Mesodermal cell (in vitro differentiated cells): Measurements from ENCODE around the gene OR1C1. TPM values are rescaled to one million over a fixed set of nuclear protein-coding genes. Genes with fewer than 3 reads are reported as not detected.
A peak's percentile ranks its signal among the peaks of the same experiment; 100 is the strongest.
"Not testable (repeated sequence)": the region's sequence is repeated elsewhere in the genome, so short reads cannot be mapped to it uniquely, and the experiment has no call there.

Experiments used
- H3K27ac ChIP-seq: 2 replicates; pipeline ENCODE4 v1.7.0; 2013; ENCODE audit warnings: mild to moderate bottlenecking, low read depth, low read length, moderate library complexity; ENCODE audit not compliant: severe bottlenecking
- H3K36me3 ChIP-seq: 2 replicates; pipeline ENCODE4 v1.7.1; 2013; ENCODE audit warnings: mild to moderate bottlenecking, low read length, moderate library complexity; ENCODE audit not compliant: control insufficient read depth, insufficient read depth
- H3K4me1 ChIP-seq: one replicate; pipeline ENCODE4 v1.7.1; 2013; ENCODE audit warnings: mild to moderate bottlenecking, low read length; ENCODE audit not compliant: insufficient read depth, control insufficient read depth, poor library complexity, severe bottlenecking
- H3K4me3 ChIP-seq: 2 replicates; pipeline ENCODE4 v1.7.0; 2013; ENCODE audit warnings: low read length, control low read depth, mild to moderate bottlenecking; ENCODE audit not compliant: insufficient read depth, poor library complexity, severe bottlenecking; ENCODE audit errors: extremely low read depth
- H3K9me3 ChIP-seq: 2 replicates; pipeline ENCODE4 v1.7.1; 2013; ENCODE audit warnings: mild to moderate bottlenecking, low read length, moderate library complexity; ENCODE audit not compliant: control insufficient read depth
- WGBS, 2 experiments: methylation state at CpG; one replicate each; pipeline ENCODE4 v1.1.5; 2013; ENCODE audit warnings: missing lambda C conversion rate in 2 of 2; ENCODE audit not compliant: insufficient coverage in 2 of 2; 5-methylcytosine and 5-hydroxymethylcytosine counted together
- polyA plus RNA-seq, 2 experiments: library from polyadenylated mRNA; stranded (reverse); fragments of 50-300 nt; gene quantifications; one replicate each; pipeline ENCODE4 v1.2.3, GENCODE V29; 2013

OR1C1 gene, protein sequence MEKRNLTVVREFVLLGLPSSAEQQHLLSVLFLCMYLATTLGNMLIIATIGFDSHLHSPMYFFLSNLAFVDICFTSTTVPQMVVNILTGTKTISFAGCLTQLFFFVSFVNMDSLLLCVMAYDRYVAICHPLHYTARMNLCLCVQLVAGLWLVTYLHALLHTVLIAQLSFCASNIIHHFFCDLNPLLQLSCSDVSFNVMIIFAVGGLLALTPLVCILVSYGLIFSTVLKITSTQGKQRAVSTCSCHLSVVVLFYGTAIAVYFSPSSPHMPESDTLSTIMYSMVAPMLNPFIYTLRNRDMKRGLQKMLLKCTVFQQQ
- polyA plus RNA-seq (2013, experiment 1 of 2), result not detected
- not detected for polyA plus RNA-seq (2013, experiment 2 of 2)

DNA sequence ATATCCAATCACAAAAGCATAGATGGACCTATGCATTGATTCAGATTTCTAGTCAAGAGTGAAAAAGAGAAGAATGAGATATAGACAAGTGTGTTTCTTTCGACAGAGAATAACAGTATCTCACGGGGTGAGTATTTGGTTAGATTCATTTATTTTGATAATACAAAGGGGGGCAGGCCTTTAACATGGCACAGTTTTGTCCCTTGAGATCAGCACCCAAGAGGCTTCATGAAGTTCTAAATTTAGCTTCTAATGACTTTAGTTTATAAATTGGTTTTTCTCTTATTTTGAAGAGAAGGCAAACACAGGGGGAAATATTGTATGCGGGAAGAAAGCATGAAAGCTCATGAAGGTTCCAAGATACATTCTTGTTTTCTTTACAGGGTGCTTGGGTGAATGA lies at the start of gene OR1C1:
OR1C1 (minus strand) TSS at position 101 of the 400 bp plus-strand sequence. CDS start 2,150 bp downstream, outside the sequence.
- Histone ChIP-seq H3K36me3 (no peaks in the 10 kb centered on the region), H3K9me3 (peaks cover 10% of the 10 kb centered on the region), H3K4me1 (no peaks in the 10 kb centered on the region), H3K27ac (no peak within 1 kb of the TSS), H3K4me3 (no peak within 1 kb of the TSS)
- WGBS, 2 experiments, result 70 to 86% methylated on average over 1 to 2 of the region's 3 CpGs

- Histone ChIP-seq H3K9me3 (peaks cover 24% of the 10 kb centered on the region), H3K4me1 (no peaks in the 10 kb centered on the region), H3K4me3 (no peak overlapping the region), H3K27ac (no peak overlapping the region), H3K36me3 (no peaks in the 10 kb centered on the region)
- 0 to 50% methylated on average over 1 to 2 of the region's 2 CpGs for WGBS, 2 experiments
These were observed 37.2 kb upstream of the OR1C1 start for GRCh38 chr1:247797518-247797917.

DNA sequence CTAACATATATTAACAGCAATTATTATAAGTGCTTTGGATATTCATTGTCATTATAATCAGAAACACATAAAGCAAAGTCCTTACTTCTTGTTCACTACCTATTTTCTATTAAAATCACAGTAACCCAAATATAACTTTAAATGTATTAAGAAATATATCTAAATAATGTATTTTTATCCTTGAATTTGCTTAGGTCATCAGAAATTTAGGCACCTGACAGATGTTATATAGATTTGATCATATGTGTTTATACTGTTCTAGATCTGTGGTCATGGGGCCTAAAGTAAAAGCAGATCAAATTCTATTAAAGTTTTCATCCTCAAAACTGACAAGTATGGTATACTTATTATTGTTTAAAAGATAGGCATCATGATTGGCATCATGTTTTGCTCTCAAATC lies 9.2 kb upstream of the OR1C1 start:
- H3K27ac ChIP-seq, result no peak overlapping the region
- peaks cover 11% of the 10 kb centered on the region for H3K9me3 ChIP-seq
- no peaks in the 10 kb centered on the region for H3K36me3 ChIP-seq
- H3K4me3 ChIP-seq, result no peak overlapping the region
- H3K4me1 ChIP-seq, result no peaks in the 10 kb centered on the region

- H3K27ac ChIP-seq, H3K9me3 ChIP-seq, H3K36me3 ChIP-seq, H3K4me1 ChIP-seq, H3K4me3 ChIP-seq: not testable (repeated sequence)
- WGBS, 2 experiments, result 83% methylated on average over 1 of the region's 1 CpG; no CpG with 5 or more reads in 1 of the 2 experiments
These were observed 6.0 kb downstream of the OR1C1 start for GRCh38 chr1:247754311-247754710.

DNA sequence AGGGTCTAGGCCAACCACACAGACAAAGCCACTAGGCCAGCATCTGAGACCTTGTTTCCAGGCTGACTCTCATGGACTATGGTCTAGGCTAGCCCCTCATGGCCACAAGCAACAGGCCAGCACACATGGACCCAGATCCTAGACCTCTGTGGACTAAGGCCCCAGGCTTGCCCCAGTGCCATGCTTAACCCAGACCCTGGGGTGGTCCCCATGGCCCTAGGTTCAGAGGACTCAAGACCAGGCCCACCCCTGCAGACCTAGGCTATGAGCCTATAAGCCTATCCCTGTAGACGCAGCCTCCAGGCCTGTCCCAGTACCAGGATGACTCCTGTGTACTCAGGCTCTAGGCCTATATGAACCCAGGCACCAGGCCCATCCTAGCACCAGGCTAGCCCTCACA lies 10.5 kb downstream of the OR1C1 start:
- peaks cover 6% of the 10 kb centered on the region for H3K9me3 ChIP-seq
- no peak overlapping the region for H3K4me3 ChIP-seq
- no peak overlapping the region for H3K27ac ChIP-seq
- 100% methylated on average over 1 of the region's 1 CpG; no CpG with 5 or more reads in 1 of the 2 experiments for WGBS, 2 experiments
- no peaks in the 10 kb centered on the region for H3K36me3 ChIP-seq
- no peaks in the 10 kb centered on the region for H3K4me1 ChIP-seq

- no peak within 1 kb of the TSS for H3K27ac ChIP-seq
- H3K9me3 ChIP-seq, result peaks cover 9% of the 10 kb centered on the region
- 95 to 100% methylated on average over 1 of the region's 2 CpGs for WGBS, 2 experiments
- H3K4me1 ChIP-seq, result no peaks in the 10 kb centered on the region
- H3K4me3 ChIP-seq, result no peak within 1 kb of the TSS
- no peaks in the 10 kb centered on the region for H3K36me3 ChIP-seq
These were observed 12.3 kb downstream of the OR1C1 start, which contains the start of gene OR14A2 for GRCh38 chr1:247748041-247748440. OR14A2 (minus strand) TSS chr1:247748141.

- peaks cover 10% of the 10 kb centered on the region for H3K9me3 ChIP-seq
- H3K4me1 ChIP-seq, result no peaks in the 10 kb centered on the region
- no peaks in the 10 kb centered on the region for H3K36me3 ChIP-seq
- no peak overlapping the region for H3K27ac ChIP-seq
- H3K4me3 ChIP-seq, result no peak overlapping the region
- 77 to 96% methylated on average over 3 to 6 of the region's 7 CpGs for WGBS, 2 experiments
These were observed 12.7 kb downstream of the OR1C1 start for GRCh38 chr1:247747616-247748015.

- 67 to 70% methylated on average over 2 to 3 of the region's 3 CpGs for WGBS, 2 experiments
- Histone ChIP-seq H3K36me3 (no peaks in the 10 kb centered on the region), H3K27ac (no peak overlapping the region), H3K4me3 (no peak overlapping the region), H3K9me3 (peaks cover 10% of the 10 kb centered on the region), H3K4me1 (no peaks in the 10 kb centered on the region)
These were observed 13.9 kb downstream of the OR1C1 start for GRCh38 chr1:247746391-247746935.

GRCh38 chr1:247742215-247742760 lies 18.1 kb downstream of the OR1C1 start:
- not testable (repeated sequence) for H3K36me3 ChIP-seq, H3K9me3 ChIP-seq, H3K4me3 ChIP-seq, H3K27ac ChIP-seq, H3K4me1 ChIP-seq
- no CpG with 5 or more reads among the region's 3 CpGs for WGBS, 2 experiments

GRCh38 chr1:247741756-247742155 lies 18.6 kb downstream of the OR1C1 start:
- Histone ChIP-seq H3K4me1 (no peaks in the 10 kb centered on the region), H3K36me3 (no peaks in the 10 kb centered on the region), H3K9me3 (peaks cover 8% of the 10 kb centered on the region), H3K27ac (peak overlapping the region; percentile 47), H3K4me3 (no peak overlapping the region)
- 74 to 86% methylated on average over 3 to 4 of the region's 5 CpGs for WGBS, 2 experiments

DNA sequence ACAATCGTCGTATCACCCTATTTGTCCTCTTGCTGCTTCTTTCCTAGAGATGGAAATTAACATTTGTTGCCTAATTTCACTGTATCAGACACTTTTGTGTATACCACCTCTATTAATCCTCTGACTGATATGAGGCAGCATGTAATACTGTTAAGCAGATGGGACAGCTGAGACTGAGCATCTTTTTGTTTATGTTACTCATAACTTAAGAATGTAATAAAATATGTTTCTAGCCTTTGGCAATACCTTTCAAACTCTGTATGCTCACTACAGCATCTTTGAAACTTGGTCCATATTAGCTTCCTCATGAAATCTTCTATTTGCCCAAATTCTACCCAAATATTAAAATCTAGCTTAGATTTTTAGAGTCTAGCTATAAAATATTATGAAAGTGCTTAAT lies 19.6 kb downstream of the OR1C1 start:
- Histone ChIP-seq H3K9me3 (peaks cover 8% of the 10 kb centered on the region), H3K4me1 (no peaks in the 10 kb centered on the region), H3K27ac (no peak overlapping the region), H3K36me3 (no peaks in the 10 kb centered on the region), H3K4me3 (no peak overlapping the region)
- WGBS, 2 experiments, result 60% methylated on average over 1 of the region's 2 CpGs; no CpG with 5 or more reads in 1 of the 2 experiments
